Gastroesophageal sphincter (tissue), 4 donors: ENCODE measurements around the gene FRK. TPM values are rescaled to one million over a fixed set of nuclear protein-coding genes. Genes with fewer than 3 reads are reported as not detected.
"Not testable (repeated sequence)": the region's sequence is repeated elsewhere in the genome, so short reads cannot be mapped to it uniquely, and the experiment has no call there.

Experiments
- ATAC-seq: fragments of 150-250 bp; one replicate; pipeline ENCODE4 v1.9.1; 2016; ENCODE audit warnings: mild to moderate bottlenecking, moderate library complexity
- H3K27ac ChIP-seq, 4 donors: fragments of 200-600 bp; sonication (generic) in 3 of 4; 1 replicate in 3 of 4; 2 replicates in 1 of 4; pipeline ENCODE4 v1.5.1; 2016 to 2019
- H3K27me3 ChIP-seq: fragments of 200-600 bp; sonication (generic); one replicate; pipeline ENCODE4 v1.5.1; 2019
- H3K36me3 ChIP-seq, 2 donors: fragments of 200-600 bp; sonication (generic); one replicate each; pipeline ENCODE4 v1.5.1; 2019; ENCODE audit warnings: control low read depth in 1 of 2
- H3K4me1 ChIP-seq, 3 donors: fragments of 200-600 bp; sonication (generic); 1 replicate in 2 of 3; 2 replicates in 1 of 3; pipeline ENCODE4 v1.5.1; 2016 to 2019; ENCODE audit warnings: control low read depth in 2 of 3
- H3K4me3 ChIP-seq, 2 donors: fragments of 200-600 bp; sonication (generic); one replicate each; pipeline ENCODE4 v1.5.1; 2019; ENCODE audit warnings: mild to moderate bottlenecking in 1 of 2, moderate library complexity in 1 of 2
- H3K9me3 ChIP-seq, 3 donors: fragments of 200-600 bp; sonication (generic); one replicate each; pipeline ENCODE4 v1.5.1; 2017 to 2019; ENCODE audit warnings: control low read depth in 2 of 3
- EP300 ChIP-seq: sonication (generic); formaldehyde crosslinking; IDR thresholded peaks from one replicate; pipeline ENCODE4 v1.6.1; 2017; ENCODE audit warnings: antibody characterized with exemption, mild to moderate bottlenecking
- POLR2A ChIP-seq, 2 donors: fragments of 450-650 bp; IDR thresholded peaks; one replicate each; pipeline ENCODE4 v1.6.1; 2017; ENCODE audit warnings: antibody characterized with exemption in 2 of 2, mild to moderate bottlenecking in 2 of 2, moderate library complexity in 1 of 2
- POLR2AphosphoS5 ChIP-seq: sonication (generic); formaldehyde crosslinking; IDR thresholded peaks from one replicate; pipeline ENCODE4 v1.6.1; 2017; ENCODE audit warnings: antibody characterized with exemption
- WGBS, 2 donors: methylation state at CpG; one replicate each; pipeline ENCODE4 v1.1.5; 2018; ENCODE audit warnings: low coverage in 1 of 2; 5-methylcytosine and 5-hydroxymethylcytosine counted together
- total RNA-seq, 4 donors: library from RNA; depleted of rRNA; stranded (reverse); fragments of >200 nt; gene quantifications; one replicate each; pipeline ENCODE4 v1.1.0, GENCODE V29; 2016
- TF ChIP-seq, protein P1 (sequence below), 4 experiments: fragments of 200-600 bp in 2 of 4; fragments of 450-650 bp in 2 of 4; sonication (generic) in 1 of 4; IDR thresholded peaks; one replicate each; pipeline ENCODE4 v1.5.1; 2017 to 2019; ENCODE audit warnings: antibody characterized with exemption in 4 of 4, mild to moderate bottlenecking in 2 of 4, moderate library complexity in 2 of 4

The FRK gene
- total RNA-seq, 4 donors from 2014 or later, result 0.42 to 1.9 (median 1.3) TPM

GRCh38 chr6:115945306-115945705, 115.4 kb downstream of the FRK start:
- Histone ChIP-seq H3K27ac (no peak overlapping the region), H3K4me3 (no peak overlapping the region), H3K9me3 (peaks cover 0 to 5% (median 0%) of the 10 kb centered on the region in 3 donors), H3K27me3 (no peaks in the 10 kb centered on the region), H3K4me1 (no peaks in the 10 kb centered on the region), H3K36me3 (no peaks in the 10 kb centered on the region)
- no peak for TF ChIP-seq POLR2A (IDR thresholded peaks at IDR 0.05)
- TF ChIP-seq EP300, result no peak
- TF ChIP-seq, protein P1, sequence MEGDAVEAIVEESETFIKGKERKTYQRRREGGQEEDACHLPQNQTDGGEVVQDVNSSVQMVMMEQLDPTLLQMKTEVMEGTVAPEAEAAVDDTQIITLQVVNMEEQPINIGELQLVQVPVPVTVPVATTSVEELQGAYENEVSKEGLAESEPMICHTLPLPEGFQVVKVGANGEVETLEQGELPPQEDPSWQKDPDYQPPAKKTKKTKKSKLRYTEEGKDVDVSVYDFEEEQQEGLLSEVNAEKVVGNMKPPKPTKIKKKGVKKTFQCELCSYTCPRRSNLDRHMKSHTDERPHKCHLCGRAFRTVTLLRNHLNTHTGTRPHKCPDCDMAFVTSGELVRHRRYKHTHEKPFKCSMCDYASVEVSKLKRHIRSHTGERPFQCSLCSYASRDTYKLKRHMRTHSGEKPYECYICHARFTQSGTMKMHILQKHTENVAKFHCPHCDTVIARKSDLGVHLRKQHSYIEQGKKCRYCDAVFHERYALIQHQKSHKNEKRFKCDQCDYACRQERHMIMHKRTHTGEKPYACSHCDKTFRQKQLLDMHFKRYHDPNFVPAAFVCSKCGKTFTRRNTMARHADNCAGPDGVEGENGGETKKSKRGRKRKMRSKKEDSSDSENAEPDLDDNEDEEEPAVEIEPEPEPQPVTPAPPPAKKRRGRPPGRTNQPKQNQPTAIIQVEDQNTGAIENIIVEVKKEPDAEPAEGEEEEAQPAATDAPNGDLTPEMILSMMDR (IDR thresholded peaks at IDR 0.05), result no peak
- no peak for TF ChIP-seq POLR2AphosphoS5
- WGBS, 2 donors, result 80 to 100% methylated on average over 1 of the region's 1 CpG
- ATAC-seq, result no peak

DNA sequence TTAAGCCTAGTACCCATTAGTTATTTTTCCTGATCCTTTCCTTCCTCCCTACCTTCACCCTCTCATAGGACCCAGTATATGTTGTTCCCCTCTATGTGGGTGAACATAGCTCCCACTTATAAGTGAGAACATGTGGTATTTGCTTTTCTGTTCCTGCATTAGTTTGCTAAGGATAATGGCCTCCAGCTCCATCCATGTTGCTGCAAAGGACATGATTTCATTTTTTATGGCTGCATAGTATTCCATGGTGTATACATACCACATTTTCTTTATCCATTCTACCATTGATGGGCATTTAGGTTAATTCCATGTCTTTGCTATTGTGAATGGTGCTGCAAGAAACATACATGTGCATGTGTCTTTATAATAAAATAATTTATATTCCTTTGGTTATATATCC, 115.9 kb downstream of the FRK start:
- not testable (repeated sequence) for ATAC-seq, H3K4me3 ChIP-seq, H3K36me3 ChIP-seq, H3K27ac ChIP-seq, H3K4me1 ChIP-seq, H3K9me3 ChIP-seq, H3K27me3 ChIP-seq

GRCh38 chr6:115937502-115937901, 123.2 kb downstream of the FRK start:
- H3K27ac ChIP-seq, ATAC-seq, H3K36me3 ChIP-seq, H3K27me3 ChIP-seq, H3K4me1 ChIP-seq, H3K9me3 ChIP-seq, H3K4me3 ChIP-seq: not testable (repeated sequence)
- WGBS, 2 donors, result 83 to 100% methylated on average over 1 to 2 of the region's 2 CpGs

GRCh38 chr6:115935361-115935760, 125.3 kb downstream of the FRK start:
- WGBS, 2 donors, result 50 to 100% methylated on average over 1 to 3 of the region's 8 CpGs
- Histone ChIP-seq H3K9me3 (peaks cover 0 to 4% (median 0%) of the 10 kb centered on the region in 3 donors), H3K4me3 (no peak overlapping the region), H3K27me3 (no peaks in the 10 kb centered on the region), H3K4me1 (no peaks in the 10 kb centered on the region), H3K36me3 (no peaks in the 10 kb centered on the region), H3K27ac (no peak overlapping the region)
- TF ChIP-seq POLR2A (IDR thresholded peaks at IDR 0.05), result no peak
- no peak for ATAC-seq

- Histone ChIP-seq H3K27ac (no peak overlapping the region), H3K9me3 (no peaks in the 10 kb centered on the region), H3K27me3 (no peaks in the 10 kb centered on the region), H3K4me1 (no peaks in the 10 kb centered on the region), H3K36me3 (no peaks in the 10 kb centered on the region), H3K4me3 (no peak overlapping the region)
- TF ChIP-seq EP300 (no peak), POLR2AphosphoS5 (no peak), POLR2A (IDR thresholded peaks at IDR 0.05) (no peak)
- TF ChIP-seq, protein P1 (IDR thresholded peaks at IDR 0.05), result no peak
- whole genome bisulfite sequencing, 2 donors, result 90 to 100% methylated on average over 2 of the region's 2 CpGs
- ATAC-seq, result no peak
These were observed 125.9 kb downstream of the FRK start for GRCh38 chr6:115934829-115935228.

DNA sequence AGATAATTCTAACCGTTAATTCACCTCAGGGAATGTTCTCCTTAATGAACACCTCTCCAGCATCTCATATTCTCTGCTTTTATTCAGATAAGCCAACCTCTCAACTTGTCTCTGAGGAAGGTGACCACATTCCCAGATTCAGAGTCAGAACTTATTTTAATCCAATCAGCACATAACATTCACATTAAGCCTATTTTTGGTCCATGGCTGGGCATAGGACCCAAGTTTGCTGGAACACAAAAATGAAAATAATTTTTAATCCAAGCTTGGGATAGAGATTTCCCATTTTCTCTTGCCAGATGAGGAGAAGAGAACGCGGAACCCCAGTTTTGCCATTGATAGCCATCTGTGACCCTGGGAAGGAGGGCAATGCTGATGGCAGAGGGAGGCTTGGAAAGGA, 126.5 kb downstream of the FRK start:
- Histone ChIP-seq H3K27ac (no peak overlapping the region), H3K36me3 (no peaks in the 10 kb centered on the region), H3K4me3 (no peak overlapping the region), H3K4me1 (no peaks in the 10 kb centered on the region), H3K27me3 (no peaks in the 10 kb centered on the region), H3K9me3 (no peaks in the 10 kb centered on the region)
- no peak for ATAC-seq
- 90 to 91% methylated on average over 3 of the region's 3 CpGs for WGBS, 2 donors
- TF ChIP-seq EP300 (no peak), POLR2A (IDR thresholded peaks at IDR 0.05) (no peak), POLR2AphosphoS5 (no peak)
- TF ChIP-seq, protein P1 (IDR thresholded peaks at IDR 0.05), result no peak

- no peak for TF ChIP-seq EP300
- TF ChIP-seq POLR2AphosphoS5, result no peak
- no peak for TF ChIP-seq POLR2A (IDR thresholded peaks at IDR 0.05)
- TF ChIP-seq, protein P1 (IDR thresholded peaks at IDR 0.05), result no peak
- H3K27ac ChIP-seq, result no peak overlapping the region
- H3K4me1 ChIP-seq, result no peaks in the 10 kb centered on the region
- no peaks in the 10 kb centered on the region for H3K9me3 ChIP-seq
- ATAC-seq, result no peak
- no peaks in the 10 kb centered on the region for H3K36me3 ChIP-seq
- 80% methylated on average over 1 of the region's 1 CpG; no CpG with 5 or more reads in 1 of the 2 donors for WGBS, 2 donors
- no peaks in the 10 kb centered on the region for H3K27me3 ChIP-seq
- no peak overlapping the region for H3K4me3 ChIP-seq
These were observed 128.2 kb downstream of the FRK start for GRCh38 chr6:115932481-115932880.

GRCh38 chr6:115928000-115928399, 132.7 kb downstream of the FRK start:
- not testable (repeated sequence) for ATAC-seq, H3K4me3 ChIP-seq

More at GRCh38 chr6:115928000-115928399, 132.7 kb downstream of the FRK start:
- not testable (repeated sequence) for H3K27me3 ChIP-seq, H3K36me3 ChIP-seq, H3K9me3 ChIP-seq, H3K4me1 ChIP-seq, H3K27ac ChIP-seq
- no CpG with 5 or more reads among the region's 24 CpGs for WGBS, 2 donors
